GM19351 (cell line): ENCODE measurements around the gene ZXDC.

Experiments used
- ATAC-seq: cut with Tn5 transposase; IDR thresholded peaks from one replicate; pipeline ENCODE4 v1.9.1; 2021; ENCODE audit warnings: mild to moderate bottlenecking, moderate library complexity; ENCODE audit not compliant: unreplicated experiment

Gene ZXDC

DNA sequence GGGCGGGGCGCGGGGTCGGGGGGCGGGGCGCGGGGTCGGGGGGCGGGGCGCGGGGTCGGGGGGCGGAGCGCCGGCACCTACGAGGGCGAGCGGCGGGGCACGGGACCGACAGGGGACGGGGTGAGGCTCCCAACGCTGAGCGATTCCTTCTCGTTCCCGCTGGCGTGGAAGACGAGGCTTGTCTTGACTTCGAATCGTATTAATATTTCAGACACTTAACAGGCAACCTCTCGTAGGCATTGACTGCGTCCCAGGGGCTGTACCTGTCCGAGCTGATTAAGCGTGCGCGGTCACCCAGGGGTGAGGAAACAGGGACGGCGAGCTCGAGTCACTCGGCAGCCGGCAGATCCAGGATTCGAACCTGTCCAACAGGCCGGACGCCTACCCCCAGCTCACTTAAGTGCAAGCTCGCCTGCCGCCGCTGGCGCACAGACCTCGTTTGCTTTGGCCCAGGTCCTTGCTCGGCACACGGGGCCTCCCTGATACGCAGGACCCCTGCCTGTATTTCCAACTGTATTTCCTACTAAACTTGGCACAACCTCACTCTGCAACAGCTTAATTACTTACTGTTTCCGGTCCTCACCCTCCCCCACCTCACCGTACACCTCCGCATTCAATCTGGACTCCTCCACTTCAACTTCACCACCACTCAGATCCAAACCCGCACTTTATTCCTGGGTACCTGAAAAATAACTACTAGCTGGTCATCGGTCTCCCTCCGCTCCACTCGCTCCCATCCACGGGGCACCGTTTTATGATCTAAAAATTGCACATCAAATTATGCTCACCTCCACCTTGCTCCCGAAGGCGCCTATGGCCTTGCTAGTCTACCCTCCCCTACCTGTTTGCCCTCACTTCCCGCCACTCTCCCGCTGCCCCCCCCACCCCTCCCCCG, 722 bp upstream of the ZXDC start:
- ATAC-seq, result peak; percentile 28

DNA sequence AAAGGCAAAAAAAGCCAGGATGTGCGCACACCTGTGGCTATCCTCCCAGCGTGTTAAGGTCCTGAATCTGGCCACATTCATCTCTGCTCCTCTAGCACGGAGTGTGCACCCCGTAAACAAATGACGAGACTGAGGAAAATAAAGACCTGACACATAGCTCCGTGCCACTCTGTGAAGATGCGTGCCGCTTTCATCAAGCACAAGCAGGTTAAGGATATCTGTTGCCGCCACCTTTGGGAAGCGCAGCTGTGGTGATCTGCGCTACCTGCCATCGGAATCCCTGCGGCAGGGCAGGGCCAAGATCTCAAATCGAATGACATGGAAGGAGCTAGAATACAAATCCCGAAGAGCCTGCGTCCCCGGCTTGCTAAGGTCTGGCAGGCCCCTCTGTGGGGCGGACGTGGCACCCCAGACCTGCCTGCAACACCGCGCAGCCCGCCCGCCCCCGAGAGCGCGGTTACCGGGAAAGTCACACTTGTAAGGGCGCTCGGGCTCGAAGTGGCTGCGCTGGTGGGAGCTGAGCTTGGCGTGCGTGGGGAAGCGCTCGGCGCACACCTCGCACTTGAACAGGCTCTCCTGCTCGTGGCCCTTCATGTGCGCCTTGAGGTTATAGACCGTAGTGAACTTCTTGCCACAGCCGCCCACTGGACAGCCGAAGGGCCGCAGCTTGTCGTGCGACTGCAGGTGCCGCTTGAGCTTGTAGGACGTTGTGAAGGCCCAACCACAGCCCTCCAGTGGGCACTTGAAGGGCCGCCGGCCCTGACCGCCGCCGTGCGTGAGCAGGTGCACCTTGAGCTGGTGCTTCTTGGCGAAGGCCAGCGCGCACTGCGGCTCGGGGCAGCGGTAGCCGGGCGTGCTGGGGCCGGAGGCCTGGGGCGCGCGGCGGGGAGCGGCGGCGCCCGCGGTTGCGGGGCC, 936 bp downstream of the ZXDC start:
- peak; percentile 29 for ATAC-seq

DNA sequence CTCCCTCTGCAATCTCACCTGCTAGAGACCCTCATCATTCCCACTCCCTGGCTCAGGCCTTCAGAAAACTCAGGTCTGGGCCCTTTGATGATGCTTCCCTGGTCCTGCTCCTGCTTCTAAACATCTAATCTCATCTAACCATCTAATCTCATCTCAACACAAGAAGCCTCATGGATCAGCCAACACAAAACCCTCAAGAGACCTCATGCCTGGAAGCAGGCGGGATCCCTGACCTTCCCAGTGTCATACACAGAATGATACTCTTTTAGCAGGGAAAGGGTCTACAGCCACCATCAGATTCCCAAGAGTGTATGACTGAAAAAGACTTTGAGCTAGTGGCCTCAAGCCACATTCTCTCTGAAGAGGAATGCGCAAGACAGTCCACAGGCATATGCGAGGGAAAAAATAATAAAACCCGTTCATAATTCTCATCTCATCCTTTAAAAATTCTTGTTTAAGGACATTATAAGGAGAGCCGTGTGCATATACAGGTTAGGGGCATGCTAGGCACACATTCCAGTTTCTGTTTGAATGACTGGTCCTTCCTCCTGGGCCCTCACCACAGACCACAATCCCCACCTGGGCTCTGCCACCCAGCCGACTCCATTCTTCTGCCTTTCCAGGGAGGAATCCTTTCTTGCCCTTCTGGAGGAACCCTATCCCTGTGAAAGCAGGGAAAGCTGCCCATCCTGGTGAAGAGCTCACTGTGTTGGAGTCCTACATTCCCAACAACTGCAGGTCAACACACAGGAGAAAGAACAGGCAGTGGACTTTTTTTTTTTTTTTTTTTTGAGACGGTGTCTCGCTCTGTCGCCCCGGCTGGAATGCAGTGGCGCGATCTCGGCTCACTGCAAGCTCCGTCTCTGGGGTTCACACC, 2.2 kb downstream of the ZXDC start:
- ATAC-seq, result no peak

DNA sequence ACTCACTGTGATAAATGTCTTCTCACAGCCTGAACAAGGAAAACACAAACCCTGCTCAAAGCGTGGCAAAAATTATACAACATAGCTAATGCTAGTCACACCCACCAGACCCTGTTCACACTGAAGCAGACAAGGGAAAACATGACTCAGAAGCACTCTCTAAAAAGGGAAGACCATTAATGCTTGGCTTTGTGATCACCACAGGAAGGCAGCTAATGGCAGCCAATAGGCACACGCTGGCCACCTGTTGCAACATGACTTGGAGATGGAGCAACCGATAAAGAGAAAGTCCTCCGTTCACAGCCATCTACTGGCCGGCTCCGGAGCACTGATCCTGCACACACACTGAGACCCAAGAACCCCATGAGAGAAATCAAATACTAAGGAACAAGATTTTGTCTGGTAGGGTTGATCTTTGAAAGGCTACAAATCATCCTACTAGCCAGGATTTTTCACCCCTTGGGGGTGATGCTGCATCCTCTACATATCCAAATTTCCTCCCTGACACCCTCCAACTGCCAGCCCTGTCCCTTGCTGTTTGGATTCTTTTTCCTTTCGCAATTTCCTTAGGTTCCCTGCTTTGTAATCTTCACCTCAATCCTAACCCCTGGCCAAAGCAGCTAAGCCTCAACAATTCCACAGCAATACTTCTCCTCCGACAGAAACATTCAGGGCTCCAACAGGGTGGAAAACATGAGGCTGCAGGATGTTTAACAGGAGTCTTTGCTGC, 3.2 kb downstream of the ZXDC start:
- no peak for ATAC-seq

DNA sequence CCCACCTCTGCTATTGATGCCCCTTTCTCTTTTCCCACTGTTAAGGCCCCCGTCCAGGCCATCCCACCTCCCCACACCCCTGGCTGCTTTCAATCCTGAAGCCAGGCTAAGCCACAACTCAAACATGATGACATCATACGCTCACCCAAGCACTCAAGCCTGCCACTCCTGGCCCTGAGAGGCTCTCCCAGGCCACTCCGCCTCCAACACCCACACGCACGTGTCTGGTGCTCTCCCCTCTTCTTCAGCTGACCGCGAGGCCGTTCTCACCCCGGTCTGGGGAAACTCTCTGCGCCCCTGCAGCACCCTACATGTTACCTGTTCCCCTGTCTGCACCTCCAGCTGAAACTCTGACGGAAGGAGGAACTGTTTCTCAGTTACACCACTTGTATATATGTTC, 6.2 kb downstream of the ZXDC start:
- ATAC-seq, result no peak

DNA sequence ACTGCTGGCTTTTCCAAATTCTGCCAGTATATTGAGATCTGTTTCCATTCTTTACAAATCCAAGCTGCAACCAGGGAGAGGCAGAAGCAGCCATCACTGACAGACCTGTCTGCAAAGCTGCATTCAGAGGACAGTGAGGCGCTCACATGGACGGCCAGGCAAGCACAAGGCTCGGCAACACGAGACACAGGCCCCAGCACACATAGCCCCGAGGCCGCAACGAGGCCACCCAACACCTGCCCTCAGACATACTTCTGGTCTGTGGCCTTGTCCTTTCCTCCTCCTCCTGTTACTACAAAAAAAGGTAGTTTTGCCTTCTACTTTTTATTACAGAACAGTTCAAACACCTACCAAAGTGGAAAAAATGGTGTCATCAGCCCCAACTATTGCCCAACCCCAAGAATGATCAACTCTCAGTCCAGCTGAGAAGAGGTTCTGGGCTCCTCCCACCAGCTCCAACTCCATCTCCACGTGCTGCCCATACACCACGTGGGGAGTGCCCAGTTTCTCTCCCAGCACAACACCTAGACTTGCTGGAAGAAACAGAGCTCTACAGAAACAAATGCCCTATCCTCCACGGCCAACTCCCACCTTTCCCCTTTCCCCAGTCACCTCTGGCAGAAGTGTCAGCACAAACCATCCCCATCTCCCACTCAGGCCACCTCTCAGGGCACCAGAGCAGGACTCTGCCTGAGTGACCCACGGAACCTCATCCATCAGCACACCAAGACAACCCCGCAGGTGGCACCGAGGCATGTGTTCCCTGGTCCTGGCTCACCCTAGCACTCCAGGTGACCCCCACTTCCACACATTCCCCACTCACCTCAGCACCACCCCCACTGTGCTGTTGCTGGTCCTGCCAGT, 7.4 kb downstream of the ZXDC start:
- ATAC-seq, result no peak

DNA sequence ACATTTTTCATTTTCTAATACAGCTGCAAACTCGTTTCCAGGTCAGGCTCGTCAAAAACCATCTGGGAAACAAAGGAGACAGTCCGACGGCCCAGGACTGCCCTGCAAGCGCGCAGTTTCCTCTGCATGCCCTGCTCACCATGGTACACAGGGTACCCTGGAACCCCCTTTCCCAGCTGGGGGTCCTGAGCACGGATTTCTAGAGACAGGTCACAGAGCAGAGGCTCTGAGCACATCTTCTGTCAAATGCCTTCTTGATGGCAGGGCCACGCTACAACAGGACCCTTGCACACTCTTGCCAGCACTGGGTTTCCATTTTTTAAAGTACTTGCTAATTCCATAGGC, 8.1 kb downstream of the ZXDC start:
- ATAC-seq, result no peak

DNA sequence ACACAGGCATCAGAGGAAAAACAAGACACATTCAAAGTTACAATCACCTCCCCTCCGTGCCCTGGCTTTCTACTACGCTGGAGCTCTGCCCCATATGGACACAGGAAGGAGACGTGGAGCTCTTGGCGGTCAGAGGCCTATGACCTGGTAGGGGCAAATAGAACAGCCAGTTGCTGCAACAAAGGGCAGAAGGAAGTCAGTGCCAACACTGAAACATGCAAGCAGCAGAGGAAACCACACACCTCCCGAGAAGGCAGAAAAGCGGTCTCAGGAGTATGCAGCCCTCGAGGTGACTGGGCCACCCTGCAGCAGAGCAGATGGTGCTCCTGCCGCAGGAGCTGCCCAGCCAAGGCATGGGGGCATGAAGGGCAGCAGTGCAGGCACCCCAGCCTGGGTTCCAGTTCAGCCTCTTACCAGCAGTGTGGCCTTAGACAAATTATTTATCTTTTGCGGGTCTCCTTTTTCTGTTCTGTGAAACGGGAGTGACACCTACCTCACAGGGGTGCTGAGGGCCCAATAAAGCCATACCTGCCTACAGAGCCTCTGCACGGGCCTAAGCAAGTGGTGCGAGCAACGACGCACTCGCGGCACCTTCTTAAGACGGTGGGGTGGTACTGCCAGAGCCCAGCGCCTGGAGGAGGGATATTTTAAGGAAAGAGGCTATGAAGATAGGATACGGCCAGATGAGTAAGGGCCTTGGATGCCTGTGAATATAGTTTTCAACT, 8.6 kb downstream of the ZXDC start:
- ATAC-seq, result no peak

DNA sequence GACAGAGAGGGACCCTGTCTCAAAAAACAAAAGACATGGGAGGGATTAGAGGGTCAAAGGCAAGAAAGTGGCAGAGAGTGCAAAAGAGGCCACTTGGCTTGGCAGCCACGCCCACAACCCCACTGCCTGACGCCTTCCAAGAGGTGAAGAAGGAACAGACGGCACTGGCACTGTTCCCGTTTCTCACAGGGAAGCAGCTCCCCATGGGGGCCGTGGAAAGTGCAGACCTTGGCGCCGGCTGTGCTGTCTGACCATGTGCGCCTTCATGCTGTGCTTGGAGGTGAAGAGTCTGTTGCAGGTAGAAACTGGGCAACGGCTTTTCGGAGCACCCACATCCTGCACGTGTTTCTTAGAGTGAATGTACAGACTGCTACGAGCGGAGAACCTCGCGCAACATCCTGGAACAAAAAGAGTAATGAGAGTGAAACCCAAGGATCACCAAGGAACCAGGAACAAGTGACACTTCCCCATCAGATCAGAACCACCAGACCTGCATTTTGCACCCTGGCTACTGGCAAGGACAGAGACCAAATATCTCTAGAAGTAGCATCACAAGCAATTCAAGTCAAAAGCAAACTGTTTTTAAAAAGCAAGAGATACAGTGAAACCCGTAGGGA, 9.7 kb downstream of the ZXDC start:
- no peak for ATAC-seq

DNA sequence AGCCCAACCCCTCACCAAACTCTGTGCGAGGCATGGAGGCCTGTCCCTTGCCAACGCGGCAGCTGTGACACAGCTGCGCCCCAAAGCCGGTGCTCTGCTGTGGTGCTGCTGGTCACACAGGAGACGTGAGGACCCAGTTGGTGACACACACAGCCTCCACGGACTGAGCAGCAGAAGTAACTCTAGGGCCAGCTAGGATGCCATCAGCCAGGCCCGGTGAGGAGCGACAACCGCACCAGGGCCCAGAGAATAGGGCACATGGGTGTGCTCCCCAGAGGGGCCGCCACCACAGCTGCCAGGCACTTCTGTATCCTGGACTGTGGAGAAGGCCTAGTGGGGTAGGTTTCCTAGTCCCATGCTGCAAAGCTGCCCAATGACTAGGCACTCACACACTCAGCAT, 10.7 kb downstream of the ZXDC start:
- no peak for ATAC-seq

DNA sequence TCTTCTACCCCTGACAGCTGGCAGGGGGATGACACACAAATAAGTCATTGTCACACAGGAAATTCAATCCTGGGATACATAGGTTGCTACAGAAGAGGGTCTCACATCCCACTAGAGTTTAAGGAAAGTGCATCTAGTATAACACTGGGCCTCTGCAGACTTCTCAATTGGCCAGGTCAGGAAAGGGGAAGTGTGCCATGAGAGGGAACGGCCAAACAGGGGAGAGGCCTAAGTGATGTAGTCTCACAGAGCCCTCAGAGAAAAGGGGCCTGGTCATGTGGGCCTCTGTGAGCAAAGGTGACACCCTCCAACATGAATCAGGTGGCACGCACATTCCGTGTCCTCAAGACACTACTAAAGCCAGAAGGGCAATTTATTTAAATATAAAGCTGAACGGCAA, 11.2 kb downstream of the ZXDC start:
- ATAC-seq, result no peak

DNA sequence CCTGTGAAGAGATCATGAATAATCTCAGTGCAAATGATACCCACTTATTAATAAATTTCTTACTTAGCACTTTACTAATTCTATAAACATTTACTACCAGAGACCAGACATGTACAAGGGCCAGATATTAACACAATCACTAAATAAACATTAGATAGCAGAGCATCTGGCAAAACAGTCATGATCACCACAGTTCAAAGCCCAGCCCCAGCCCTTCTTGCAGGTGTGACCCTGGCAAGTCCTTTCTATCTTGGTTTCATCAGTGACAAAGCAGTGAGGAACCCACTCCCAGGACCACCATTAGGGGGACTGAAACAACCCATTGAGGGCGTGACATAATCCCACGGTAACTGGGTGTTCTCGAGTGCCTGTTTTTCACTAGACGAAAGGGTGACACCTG, 11.6 kb downstream of the ZXDC start:
- ATAC-seq, result no peak

DNA sequence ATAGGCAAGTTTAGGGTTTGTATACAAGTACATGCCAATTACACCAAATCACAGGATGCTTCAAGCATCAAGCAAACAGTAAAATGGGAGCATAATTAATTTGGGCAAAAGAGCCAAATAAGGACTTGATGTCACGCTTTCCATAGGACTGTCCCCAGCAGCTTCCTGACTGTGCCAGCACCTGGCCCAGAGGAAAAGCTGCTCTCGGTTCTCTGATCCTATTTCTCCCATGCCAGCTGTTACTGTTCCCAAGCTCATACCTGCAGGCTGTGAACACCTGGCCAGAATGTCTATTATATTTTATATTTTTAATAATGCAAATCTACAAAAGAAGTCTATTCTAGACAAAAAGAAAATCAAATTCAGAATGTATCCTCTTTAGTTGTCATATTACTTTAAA, 12.2 kb downstream of the ZXDC start:
- ATAC-seq, result no peak

DNA sequence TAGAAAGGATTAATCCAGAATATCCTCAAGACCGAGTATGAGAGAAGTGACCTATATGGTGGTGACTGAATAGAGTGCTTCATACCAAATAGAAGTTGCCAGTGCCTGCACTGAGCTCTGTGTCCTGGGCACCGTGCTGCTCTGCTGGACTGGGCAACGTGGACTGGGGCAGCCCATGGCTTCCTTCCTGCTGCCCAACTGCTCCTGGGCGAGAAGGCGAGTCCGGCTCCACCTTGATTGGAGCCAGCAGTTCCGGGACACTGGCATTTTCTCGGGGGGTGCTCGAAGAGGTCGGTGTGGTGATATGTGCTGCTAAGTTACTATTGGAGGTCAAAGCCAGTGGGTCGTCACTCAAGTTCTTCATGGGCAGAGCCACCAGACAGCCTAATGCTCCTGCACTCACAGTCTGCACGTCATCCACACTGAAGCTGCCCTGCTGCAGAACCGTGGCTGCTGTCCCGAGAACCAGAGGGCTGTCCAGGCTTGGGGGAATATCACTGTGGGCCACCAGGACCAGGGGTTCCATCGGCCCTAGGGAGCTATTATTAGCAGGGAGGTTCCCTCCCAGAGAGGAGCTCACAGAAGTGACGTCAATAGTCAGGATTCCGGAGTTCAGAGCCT, 14.1 kb downstream of the ZXDC start:
- ATAC-seq, result no peak

DNA sequence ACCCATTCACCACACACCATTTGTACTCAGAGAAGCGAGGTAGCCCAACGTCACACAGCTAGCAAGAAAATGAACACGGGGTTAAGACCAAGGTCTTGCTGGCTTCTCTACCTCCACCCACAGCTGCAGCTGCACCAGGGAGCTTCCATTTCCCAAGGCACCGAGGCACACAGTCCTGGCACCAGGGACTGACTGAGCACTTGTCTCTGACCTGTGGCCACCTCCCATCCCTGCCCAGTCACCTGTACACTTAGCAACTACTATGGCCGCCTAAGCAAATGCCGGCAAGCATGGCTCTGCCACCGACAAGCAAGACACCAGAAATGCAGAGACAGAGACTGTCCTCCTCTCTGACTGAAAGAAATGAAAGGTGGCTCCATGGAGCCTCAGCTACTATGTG, 15.3 kb downstream of the ZXDC start:
- no peak for ATAC-seq

DNA sequence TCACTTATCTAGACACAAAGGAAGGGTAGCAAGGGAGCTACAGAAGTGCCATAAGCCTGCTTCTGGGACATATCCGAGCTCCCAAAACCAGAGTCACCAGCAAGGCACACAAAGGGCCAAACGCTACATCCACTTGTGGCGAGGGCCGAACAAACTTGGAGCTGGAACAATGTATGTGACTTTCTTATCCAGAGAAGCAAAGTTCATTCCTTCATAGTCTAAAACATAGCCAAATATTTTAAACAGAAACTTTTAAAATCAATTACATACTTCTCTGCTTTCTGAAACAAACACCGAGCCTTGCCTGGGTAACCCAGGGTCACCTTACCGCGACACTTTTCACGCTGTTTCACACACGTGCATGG, 15.9 kb downstream of the ZXDC start:
- no peak for ATAC-seq

DNA sequence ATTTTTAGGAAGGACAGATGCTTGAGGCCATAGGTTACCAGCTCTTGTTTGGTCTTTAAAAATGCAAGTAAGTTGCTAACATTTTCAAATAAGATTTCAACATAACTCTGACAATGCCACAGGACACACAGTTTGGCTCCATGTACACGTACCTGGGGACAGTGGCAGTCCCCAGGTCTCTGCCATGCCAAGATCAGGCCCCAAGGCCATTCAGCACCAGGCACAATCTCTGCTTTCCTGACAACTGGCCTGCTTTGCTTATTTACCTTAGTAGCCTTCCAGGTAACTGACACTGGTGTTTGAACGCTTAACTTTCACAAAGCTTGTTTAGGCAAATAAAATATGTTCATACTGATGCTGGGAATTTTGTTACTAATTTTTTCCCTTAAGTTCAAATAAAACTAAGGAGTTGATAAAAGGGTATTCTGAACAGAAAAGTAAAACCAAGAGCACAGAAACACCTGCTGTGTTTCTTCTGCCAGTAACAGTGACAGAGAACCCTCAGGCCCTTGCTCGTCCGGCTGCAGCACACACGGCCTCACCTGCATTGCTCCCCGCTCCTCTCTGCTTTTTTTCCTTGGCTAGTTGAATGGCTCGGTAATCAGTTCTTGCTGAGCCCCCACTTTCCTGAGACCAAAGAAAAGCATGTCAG, 16.5 kb downstream of the ZXDC start:
- ATAC-seq, result no peak
